Measurements from ENCODE around the gene PTPRK. TPM values are rescaled to one million over a fixed set of nuclear protein-coding genes. Genes with fewer than 3 reads are reported as not detected.

Gene PTPRK
- total RNA-seq, 1 experiment from 2014 or later: 53.8 TPM

DNA sequence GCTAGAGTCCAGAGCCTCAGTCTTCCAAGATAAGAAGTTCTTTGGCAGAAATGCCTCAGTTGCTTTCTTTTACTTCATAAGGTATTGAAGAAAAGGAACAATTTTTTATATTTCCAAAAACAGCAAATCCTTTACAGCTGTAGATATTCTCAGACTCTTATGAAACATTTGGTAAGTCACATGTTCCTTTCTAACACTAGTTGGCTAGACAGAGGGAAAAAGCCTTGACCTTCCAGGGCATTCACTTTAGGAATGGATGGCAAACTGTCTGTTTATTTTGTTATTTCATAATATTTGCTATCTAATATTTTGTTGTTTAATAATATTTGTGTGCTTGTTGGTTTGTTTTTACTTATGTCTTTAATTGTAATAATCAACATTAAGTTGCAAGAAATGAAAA is 140.8 kb downstream of the PTPRK start:
- no TSS peak for BruUV-seq (replicated peaks)
- Histone ChIP-seq H2AFZ (ENCODE audit: low read length) (no peak overlapping the region), H3F3A (ENCODE audit: low read length, unreplicated experiment) (no peaks in the 10 kb centered on the region), H3K79me2 (ENCODE audit: low read length) (no peaks in the 10 kb centered on the region), H3K9ac (ENCODE audit: low read length) (no peak overlapping the region), H3K27ac (ENCODE audit: low read length) (no peak overlapping the region), H3K4me1 (ENCODE audit: insufficient read depth, low read length) (no peaks in the 10 kb centered on the region), H3K4me3 (ENCODE audit: low read length) (no peak overlapping the region), H3K9me2 (replicated peaks; ENCODE audit: low read length) (no peaks in the 10 kb centered on the region), H3K27me3 (ENCODE audit: low read length) (no peaks in the 10 kb centered on the region), H3K4me2 (ENCODE audit: low read length) (no peak overlapping the region), H4K20me1 (ENCODE audit: low read length) (no peaks in the 10 kb centered on the region), H3K9me3 (ENCODE audit: low read length) (no peaks in the 10 kb centered on the region), H3K36me3 (ENCODE audit: low read depth, low read length) (peaks cover 29% of the 10 kb centered on the region)
- no peak for TF ChIP-seq EZH2 (IDR thresholded peaks at IDR 0.05; ENCODE audit: low read length, unreplicated experiment)
- no peak for TF ChIP-seq EZH2phosphoT487 (IDR thresholded peaks at IDR 0.05; ENCODE audit: borderline replicate concordance, low read length)
- TF ChIP-seq, protein P1, sequence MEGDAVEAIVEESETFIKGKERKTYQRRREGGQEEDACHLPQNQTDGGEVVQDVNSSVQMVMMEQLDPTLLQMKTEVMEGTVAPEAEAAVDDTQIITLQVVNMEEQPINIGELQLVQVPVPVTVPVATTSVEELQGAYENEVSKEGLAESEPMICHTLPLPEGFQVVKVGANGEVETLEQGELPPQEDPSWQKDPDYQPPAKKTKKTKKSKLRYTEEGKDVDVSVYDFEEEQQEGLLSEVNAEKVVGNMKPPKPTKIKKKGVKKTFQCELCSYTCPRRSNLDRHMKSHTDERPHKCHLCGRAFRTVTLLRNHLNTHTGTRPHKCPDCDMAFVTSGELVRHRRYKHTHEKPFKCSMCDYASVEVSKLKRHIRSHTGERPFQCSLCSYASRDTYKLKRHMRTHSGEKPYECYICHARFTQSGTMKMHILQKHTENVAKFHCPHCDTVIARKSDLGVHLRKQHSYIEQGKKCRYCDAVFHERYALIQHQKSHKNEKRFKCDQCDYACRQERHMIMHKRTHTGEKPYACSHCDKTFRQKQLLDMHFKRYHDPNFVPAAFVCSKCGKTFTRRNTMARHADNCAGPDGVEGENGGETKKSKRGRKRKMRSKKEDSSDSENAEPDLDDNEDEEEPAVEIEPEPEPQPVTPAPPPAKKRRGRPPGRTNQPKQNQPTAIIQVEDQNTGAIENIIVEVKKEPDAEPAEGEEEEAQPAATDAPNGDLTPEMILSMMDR (conservative IDR thresholded peaks at IDR 0.05; ENCODE audit: low read depth, low read length): no peak
- CTCF ChIA-PET: no interaction called here
- POLR2A ChIA-PET (ENCODE audit: unreplicated experiment): no interaction called here
- DNase-seq: no peak
- intact Hi-C loops (cut with micrococcal nuclease): no loop called here
- ATAC-seq: no peak

DNA sequence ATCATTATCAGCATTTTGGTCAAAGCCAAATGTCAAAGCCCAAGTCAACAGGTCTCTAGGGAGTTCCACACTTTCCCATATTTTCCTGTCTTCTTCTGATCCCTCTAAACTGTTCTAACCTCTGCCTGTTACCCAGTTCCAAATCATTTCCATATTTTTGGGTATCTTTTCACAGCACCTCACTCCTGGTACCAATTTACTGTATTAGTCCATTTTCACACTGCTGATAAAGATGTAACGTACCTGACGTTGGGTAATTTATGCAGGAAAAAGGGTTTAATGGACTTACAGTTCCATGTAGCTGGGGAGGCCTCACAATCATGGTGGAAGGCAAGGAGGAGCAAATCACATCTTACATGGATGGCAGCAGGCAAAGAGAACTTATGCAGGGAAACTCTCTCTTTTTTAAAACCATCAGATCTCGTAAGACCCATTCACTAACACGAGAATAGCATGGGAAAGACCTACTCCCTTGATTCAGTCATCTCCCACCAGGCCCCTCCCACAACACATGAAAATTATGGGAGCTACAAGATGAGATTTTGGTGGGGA is 143.4 kb downstream of the PTPRK start:
- H3F3A ChIP-seq (ENCODE audit: low read length, unreplicated experiment): no peaks in the 10 kb centered on the region
- no peaks in the 10 kb centered on the region for H3K79me2 ChIP-seq (ENCODE audit: low read length)
- no peaks in the 10 kb centered on the region for H3K9me2 ChIP-seq (replicated peaks; ENCODE audit: low read length)
- CTCF ChIA-PET: no interaction called here
- ATAC-seq: no peak
- TF ChIP-seq, protein P1 (conservative IDR thresholded peaks at IDR 0.05; ENCODE audit: low read depth, low read length): no peak
- TF ChIP-seq EZH2 (IDR thresholded peaks at IDR 0.05; ENCODE audit: low read length, unreplicated experiment): no peak
- TF ChIP-seq EZH2phosphoT487 (IDR thresholded peaks at IDR 0.05; ENCODE audit: borderline replicate concordance, low read length): no peak
- H2AFZ ChIP-seq (ENCODE audit: low read length): no peak overlapping the region
- peaks cover 29% of the 10 kb centered on the region for H3K36me3 ChIP-seq (ENCODE audit: low read depth, low read length)
- H3K4me2 ChIP-seq (ENCODE audit: low read length): no peak overlapping the region
- H3K27ac ChIP-seq (ENCODE audit: low read length): no peak overlapping the region
- no peaks in the 10 kb centered on the region for H3K27me3 ChIP-seq (ENCODE audit: low read length)
- no peaks in the 10 kb centered on the region for H4K20me1 ChIP-seq (ENCODE audit: low read length)
- DNase-seq: no peak
- no TSS peak for BruUV-seq (replicated peaks)
- intact Hi-C loops (cut with micrococcal nuclease): no loop called here
- no peaks in the 10 kb centered on the region for H3K4me1 ChIP-seq (ENCODE audit: insufficient read depth, low read length)
- POLR2A ChIA-PET (ENCODE audit: unreplicated experiment): no interaction called here
- no peak overlapping the region for H3K9ac ChIP-seq (ENCODE audit: low read length)
- H3K4me3 ChIP-seq (ENCODE audit: low read length): no peak overlapping the region
- no peaks in the 10 kb centered on the region for H3K9me3 ChIP-seq (ENCODE audit: low read length)

DNA sequence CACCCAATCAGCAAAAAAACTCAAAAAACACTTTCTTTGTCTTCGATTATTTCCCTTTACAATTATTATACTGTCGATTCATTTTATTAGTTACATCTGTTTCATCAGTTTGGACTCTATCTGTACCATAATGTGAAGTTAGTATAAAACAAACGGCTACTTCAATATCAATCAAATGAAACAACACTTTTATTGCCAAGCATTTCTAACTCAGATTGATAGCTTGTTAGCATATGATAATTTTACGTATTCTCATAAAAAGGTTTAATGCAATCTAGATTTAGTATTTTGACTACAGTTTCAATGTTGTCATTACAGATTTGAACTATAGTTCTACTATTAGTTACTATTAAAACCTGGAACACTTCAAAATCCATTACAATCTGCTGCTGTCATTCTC is 149.3 kb downstream of the PTPRK start:
- Histone ChIP-seq H4K20me1 (ENCODE audit: low read length) (no peaks in the 10 kb centered on the region), H3K9ac (ENCODE audit: low read length) (no peak overlapping the region), H3K4me2 (ENCODE audit: low read length) (no peak overlapping the region), H3F3A (ENCODE audit: low read length, unreplicated experiment) (peaks cover 6% of the 10 kb centered on the region), H3K9me3 (ENCODE audit: low read length) (no peaks in the 10 kb centered on the region), H3K4me3 (ENCODE audit: low read length) (no peak overlapping the region), H3K36me3 (ENCODE audit: low read depth, low read length) (peaks cover 5% of the 10 kb centered on the region; the same call in 1 of the 2 replicates), H3K27ac (ENCODE audit: low read length) (0 out of 2 replicates have a peak overlapping the region, but pooled peaks have one; percentile 5), H3K27me3 (ENCODE audit: low read length) (no peaks in the 10 kb centered on the region), H3K4me1 (ENCODE audit: insufficient read depth, low read length) (peaks cover 45% of the 10 kb centered on the region), H3K79me2 (ENCODE audit: low read length) (peaks cover 40% of the 10 kb centered on the region), H2AFZ (ENCODE audit: low read length) (no peak overlapping the region), H3K9me2 (replicated peaks; ENCODE audit: low read length) (no peaks in the 10 kb centered on the region)
- ChIA-PET POLR2A (ENCODE audit: unreplicated experiment) (no interaction called here), CTCF (no interaction called here)
- no TSS peak for BruUV-seq (replicated peaks)
- intact Hi-C loops (cut with micrococcal nuclease): no loop called here
- no peak for DNase-seq
- no peak for ATAC-seq
- TF ChIP-seq EZH2 (IDR thresholded peaks at IDR 0.05; ENCODE audit: low read length, unreplicated experiment): no peak
- TF ChIP-seq, protein P1 (conservative IDR thresholded peaks at IDR 0.05; ENCODE audit: low read depth, low read length): no peak
- TF ChIP-seq EZH2phosphoT487 (IDR thresholded peaks at IDR 0.05; ENCODE audit: borderline replicate concordance, low read length): no peak

Measured in PC-3 (cell line).